ENCODE measurements around the gene ACP7.

The ACP7 gene

GRCh38 chr19:39060171-39060570 is 24.0 kb upstream of the ACP7 start:
- H3K4me3 ChIP-seq (ENCODE audit: low read length) = no peak overlapping the region
- H3K79me2 ChIP-seq (ENCODE audit: low read length) = no peaks in the 10 kb centered on the region
- H2AFZ ChIP-seq (ENCODE audit: low read length) = no peak overlapping the region
- H3K9me3 ChIP-seq (replicated peaks; ENCODE audit: insufficient read depth, low read length) = no peaks in the 10 kb centered on the region
- H3K4me1 ChIP-seq (ENCODE audit: low read length) = no peaks in the 10 kb centered on the region
- DNase-seq = no peak
- TF ChIP-seq CTCF (IDR thresholded peaks at IDR 0.05; ENCODE audit: low read length) = no peak
- TF ChIP-seq EZH2phosphoT487 (IDR thresholded peaks at IDR 0.05; ENCODE audit: low read length) = no peak
- TF ChIP-seq EZH2 (optimal IDR thresholded peaks at IDR 0.05; ENCODE audit: low read depth, low read length) = no peak
- no peaks in the 10 kb centered on the region for H3K36me3 ChIP-seq (replicated peaks; ENCODE audit: insufficient read depth, low read length)
- peaks cover 38% of the 10 kb centered on the region for H3K27me3 ChIP-seq (replicated peaks; ENCODE audit: insufficient read depth, low read length)
- H4K20me1 ChIP-seq (ENCODE audit: insufficient read depth, low read length) = no peaks in the 10 kb centered on the region
- no peaks in the 10 kb centered on the region for H3F3A ChIP-seq (ENCODE audit: insufficient read depth, low read length)
- H3K4me2 ChIP-seq (ENCODE audit: low read depth, low read length) = no peak overlapping the region
- H3K9me2 ChIP-seq (replicated peaks; ENCODE audit: insufficient read depth, low read length) = no peaks in the 10 kb centered on the region
- H3K9ac ChIP-seq (ENCODE audit: low read length) = no peak overlapping the region
- no peak overlapping the region for H3K27ac ChIP-seq (ENCODE audit: low read length)

GRCh38 chr19:39064405-39064804 is 19.8 kb upstream of the ACP7 start:
- Histone ChIP-seq H3K4me3 (ENCODE audit: low read length) (no peak overlapping the region), H3K9ac (ENCODE audit: low read length) (no peak overlapping the region), H3K79me2 (ENCODE audit: low read length) (no peaks in the 10 kb centered on the region), H3F3A (ENCODE audit: insufficient read depth, low read length) (no peaks in the 10 kb centered on the region), H3K9me3 (replicated peaks; ENCODE audit: insufficient read depth, low read length) (no peaks in the 10 kb centered on the region), H2AFZ (ENCODE audit: low read length) (no peak overlapping the region), H3K9me2 (replicated peaks; ENCODE audit: insufficient read depth, low read length) (no peaks in the 10 kb centered on the region), H3K27ac (ENCODE audit: low read length) (no peak overlapping the region), H3K36me3 (replicated peaks; ENCODE audit: insufficient read depth, low read length) (no peaks in the 10 kb centered on the region), H3K27me3 (replicated peaks; ENCODE audit: insufficient read depth, low read length) (peaks cover 29% of the 10 kb centered on the region), H3K4me2 (ENCODE audit: low read depth, low read length) (no peak overlapping the region), H4K20me1 (ENCODE audit: insufficient read depth, low read length) (no peaks in the 10 kb centered on the region), H3K4me1 (ENCODE audit: low read length) (no peaks in the 10 kb centered on the region)
- TF ChIP-seq EZH2 (optimal IDR thresholded peaks at IDR 0.05; ENCODE audit: low read depth, low read length) (no peak), EZH2phosphoT487 (IDR thresholded peaks at IDR 0.05; ENCODE audit: low read length) (no peak), CTCF (IDR thresholded peaks at IDR 0.05; ENCODE audit: low read length) (no peak)
- DNase-seq = no peak

GRCh38 chr19:39065928-39066327 is 18.2 kb upstream of the ACP7 start:
- H3K4me1 ChIP-seq (ENCODE audit: low read length) = no peaks in the 10 kb centered on the region
- H3K36me3 ChIP-seq (replicated peaks; ENCODE audit: insufficient read depth, low read length) = no peaks in the 10 kb centered on the region
- H2AFZ ChIP-seq (ENCODE audit: low read length) = no peak overlapping the region

More at GRCh38 chr19:39065928-39066327, 18.2 kb upstream of the ACP7 start:
- no peaks in the 10 kb centered on the region for H3K9me2 ChIP-seq (replicated peaks; ENCODE audit: insufficient read depth, low read length)
- H3K4me3 ChIP-seq (ENCODE audit: low read length) = no peak overlapping the region
- DNase-seq = no peak
- H3K79me2 ChIP-seq (ENCODE audit: low read length) = no peaks in the 10 kb centered on the region
- H3K9ac ChIP-seq (ENCODE audit: low read length) = no peak overlapping the region
- H4K20me1 ChIP-seq (ENCODE audit: insufficient read depth, low read length) = no peaks in the 10 kb centered on the region
- H3K27me3 ChIP-seq (replicated peaks; ENCODE audit: insufficient read depth, low read length) = peaks cover 23% of the 10 kb centered on the region
- H3F3A ChIP-seq (ENCODE audit: insufficient read depth, low read length) = no peaks in the 10 kb centered on the region
- no peak overlapping the region for H3K4me2 ChIP-seq (ENCODE audit: low read depth, low read length)
- H3K27ac ChIP-seq (ENCODE audit: low read length) = no peak overlapping the region
- TF ChIP-seq EZH2phosphoT487 (IDR thresholded peaks at IDR 0.05; ENCODE audit: low read length) (no peak), CTCF (IDR thresholded peaks at IDR 0.05; ENCODE audit: low read length) (no peak), EZH2 (optimal IDR thresholded peaks at IDR 0.05; ENCODE audit: low read depth, low read length) (no peak)
- H3K9me3 ChIP-seq (replicated peaks; ENCODE audit: insufficient read depth, low read length) = no peaks in the 10 kb centered on the region
